Esophagus mucosa (tissue), 1 donor: ENCODE data around the gene RHOT2. TPM values are rescaled to one million over a fixed set of nuclear protein-coding genes. Genes with fewer than 3 reads are reported as not detected.
A peak's percentile ranks its signal among the peaks of the same experiment; 100 is the strongest.

Source experiments
- ATAC-seq: fragments of 200-7000 bp; cut with Tn5 transposase; one replicate; pipeline ENCODE4 v1.9.1; 2020
- total RNA-seq: library from RNA; stranded (reverse); gene quantifications from one replicate; pipeline ENCODE4 v1.2.4, GENCODE V29; 2023
- donor health status: DM: yes; HTN: yes; CAD: no.

The RHOT2 gene
- total RNA-seq, 1 donor from 2014 or later, result 58.7 TPM

- no peak for ATAC-seq
These were observed 35.2 kb upstream of the RHOT2 start for GRCh38 chr16:632486-633335.

GRCh38 chr16:633336-634050, 34.4 kb upstream of the RHOT2 start:
- no peak for ATAC-seq

- ATAC-seq, result no peak
These were observed 33.8 kb upstream of the RHOT2 start for GRCh38 chr16:634051-634670.

- ATAC-seq, result no peak
These were observed 32.9 kb upstream of the RHOT2 start for GRCh38 chr16:634996-635395.

DNA sequence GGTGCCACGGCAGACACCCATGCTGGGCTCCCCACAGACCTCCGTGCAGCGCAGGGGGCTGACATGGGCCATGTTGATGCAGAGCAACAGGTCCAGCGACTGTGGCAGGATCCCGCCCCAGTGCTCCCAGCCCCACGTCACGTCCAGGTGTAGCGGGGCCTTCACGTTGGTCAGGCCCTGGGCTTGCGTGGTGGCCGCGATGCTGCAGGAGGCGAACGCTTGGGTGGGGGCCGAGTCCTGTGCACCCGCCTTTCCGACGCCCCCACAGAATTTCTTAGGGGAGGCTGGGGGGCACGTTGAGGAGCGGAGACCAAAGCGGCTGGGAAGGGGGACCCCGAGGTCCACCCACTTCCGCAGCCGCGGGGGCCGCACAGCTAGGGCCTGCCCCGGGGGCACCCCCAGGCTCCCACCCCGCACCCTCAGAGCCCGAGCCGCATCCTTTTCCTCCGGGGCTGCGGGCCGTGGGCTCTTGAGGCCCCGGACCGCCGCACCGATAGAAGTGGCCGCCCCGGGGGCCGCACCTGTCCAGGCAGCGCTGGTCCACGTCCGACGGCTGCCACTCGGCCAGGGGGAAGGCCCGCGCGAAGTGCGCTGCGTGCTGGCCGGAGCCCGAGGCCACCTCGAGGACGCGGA, 32.2 kb upstream of the RHOT2 start:
- ATAC-seq, result no peak

DNA sequence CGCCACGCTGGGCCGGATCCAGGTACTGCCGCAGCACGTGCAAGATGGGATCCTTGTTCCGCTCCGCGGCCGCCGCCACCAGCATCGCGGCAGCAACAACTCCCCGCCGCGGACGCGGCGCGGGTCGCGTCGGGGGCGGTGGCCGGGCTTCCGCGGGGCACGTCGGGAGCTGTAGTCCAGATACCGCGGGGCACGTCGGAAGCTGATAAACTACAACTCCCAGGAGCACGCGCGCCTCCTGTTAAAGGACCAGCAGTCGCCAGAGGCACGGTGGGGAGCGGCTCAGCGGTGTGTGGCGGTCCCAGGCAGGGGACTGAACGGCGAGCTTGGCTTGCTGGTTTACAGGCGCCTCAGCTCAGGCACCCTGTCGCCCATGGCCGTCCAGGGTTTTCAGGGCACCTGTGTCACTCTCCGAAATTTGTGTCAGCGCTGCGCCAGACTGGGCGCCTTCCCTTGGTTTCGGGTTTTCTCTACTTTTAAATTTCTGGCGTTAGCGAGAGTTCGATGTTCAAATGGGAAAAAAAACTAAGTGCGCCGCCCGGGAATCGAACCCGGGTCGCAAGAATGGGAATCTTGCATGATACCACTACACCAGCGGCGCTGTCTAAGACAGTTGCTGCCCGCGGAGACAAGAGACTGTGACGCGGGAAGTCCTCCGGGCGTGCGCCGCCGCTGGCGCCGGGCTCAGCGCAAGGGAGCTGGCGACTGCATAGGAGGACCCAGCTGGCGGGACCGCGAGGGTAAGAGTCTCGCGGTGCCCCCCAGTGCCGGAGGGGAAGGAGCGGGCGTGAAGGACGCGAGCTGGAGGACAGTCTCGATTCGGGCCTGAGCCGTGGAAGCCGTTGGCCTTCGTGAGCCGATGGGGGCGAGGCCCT, 31.5 kb upstream of the RHOT2 start, which contains the start of gene METTL26:
Gene METTL26 (minus strand): TSS at position 100 of the 875 bp plus-strand sequence. CDS start 15 bp downstream, at position 85.
- ATAC-seq, result peak; percentile 81

GRCh38 chr16:637081-638018, 30.6 kb upstream of the RHOT2 start:
- ATAC-seq, result peak; percentile 84

GRCh38 chr16:638034-638543, 29.8 kb upstream of the RHOT2 start:
- no peak for ATAC-seq

DNA sequence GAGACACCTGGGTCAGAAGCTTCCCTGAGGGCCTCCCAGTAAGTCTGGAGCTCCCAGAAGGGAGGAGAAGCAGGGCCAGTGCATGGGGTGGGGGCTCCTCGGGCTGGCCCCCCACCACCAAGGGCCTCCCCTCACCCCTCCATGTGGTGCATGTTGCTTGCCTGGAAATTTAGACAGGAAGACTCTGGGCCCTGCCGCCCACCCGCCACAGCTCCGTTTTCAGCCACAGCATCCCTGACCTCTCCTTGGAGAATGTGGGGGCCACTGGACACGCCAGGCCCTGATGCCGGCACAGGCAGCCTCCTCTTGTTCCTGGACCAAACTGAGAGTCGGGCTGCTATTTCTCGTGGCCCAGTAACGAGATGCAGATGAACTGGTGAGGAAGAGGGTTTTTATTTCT, 29.1 kb upstream of the RHOT2 start:
- ATAC-seq, result no peak

DNA sequence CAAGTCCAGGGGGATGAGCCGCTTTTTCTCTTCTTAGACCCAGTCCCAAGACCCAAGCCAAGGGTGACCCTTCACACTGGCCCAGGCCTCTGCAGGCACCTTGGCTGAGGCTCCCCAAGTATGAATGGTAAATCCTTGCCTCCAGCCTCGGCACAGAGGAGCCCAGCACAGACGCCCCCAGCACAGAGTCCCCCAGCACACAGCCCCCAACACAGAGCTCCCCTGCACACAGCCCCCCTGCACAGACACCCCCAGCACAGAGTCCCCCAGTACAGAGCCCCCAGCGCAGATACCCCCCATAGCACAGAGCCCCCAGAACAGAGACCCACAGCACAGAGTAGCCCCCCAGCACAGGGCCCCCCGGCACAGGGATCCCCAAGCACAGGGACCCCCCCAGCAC, 27.3 kb upstream of the RHOT2 start:
- ATAC-seq, result no peak

DNA sequence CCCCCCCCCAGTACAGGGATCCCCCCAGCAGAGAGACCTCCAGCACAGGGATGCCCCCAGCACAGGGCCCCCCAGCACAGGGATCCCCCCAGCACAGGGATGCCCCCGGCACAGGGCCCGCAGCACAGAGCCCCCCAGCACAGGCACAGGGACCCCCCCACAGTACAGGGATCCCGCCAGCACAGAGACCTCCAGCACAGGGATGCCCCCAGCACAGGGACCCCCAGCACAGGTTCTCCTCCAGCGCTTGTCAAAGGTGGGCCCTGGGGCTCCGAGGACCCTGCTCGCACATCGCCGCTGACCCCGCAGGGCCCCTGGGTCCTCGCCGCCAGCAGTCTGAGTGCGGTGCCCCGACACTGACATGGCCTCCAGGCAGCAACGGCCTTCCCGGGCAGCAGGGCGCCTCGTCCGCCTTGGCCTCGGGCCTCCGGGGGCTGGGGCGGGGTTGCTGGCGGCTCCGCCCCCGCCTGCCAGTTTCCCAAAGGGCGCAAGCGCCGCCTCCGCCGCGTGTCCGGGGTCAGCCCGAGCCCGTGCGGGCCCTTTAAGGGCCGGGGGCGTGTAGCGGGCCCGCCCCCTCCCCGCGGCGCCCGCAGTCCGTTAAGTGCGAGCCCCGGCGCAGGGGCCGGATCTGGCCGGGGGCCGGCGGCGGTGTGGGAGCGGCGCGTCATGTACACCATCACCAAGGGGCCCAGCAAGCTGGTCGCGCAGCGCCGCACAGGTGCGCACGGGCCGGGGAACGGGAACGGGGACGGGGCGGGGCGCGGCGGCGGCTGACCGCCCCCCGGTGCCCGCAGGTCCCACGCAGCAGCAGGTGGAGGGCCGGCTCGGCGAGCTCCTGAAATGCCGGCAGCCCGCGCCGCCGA, 26.4 kb upstream of the RHOT2 start, which contains the start of gene MCRIP2:
Gene MCRIP2 (plus strand): TSS at position 503 of the 863 bp plus-strand sequence. CDS start 164 bp downstream, at position 667.
- peak; percentile 11 for ATAC-seq

GRCh38 chr16:642189-643049, 25.5 kb upstream of the RHOT2 start:
- peak; percentile 13 for ATAC-seq

- no peak for ATAC-seq
These were observed 24.9 kb upstream of the RHOT2 start for GRCh38 chr16:643050-643368.

GRCh38 chr16:644556-644955, 23.4 kb upstream of the RHOT2 start:
- ATAC-seq, result no peak

DNA sequence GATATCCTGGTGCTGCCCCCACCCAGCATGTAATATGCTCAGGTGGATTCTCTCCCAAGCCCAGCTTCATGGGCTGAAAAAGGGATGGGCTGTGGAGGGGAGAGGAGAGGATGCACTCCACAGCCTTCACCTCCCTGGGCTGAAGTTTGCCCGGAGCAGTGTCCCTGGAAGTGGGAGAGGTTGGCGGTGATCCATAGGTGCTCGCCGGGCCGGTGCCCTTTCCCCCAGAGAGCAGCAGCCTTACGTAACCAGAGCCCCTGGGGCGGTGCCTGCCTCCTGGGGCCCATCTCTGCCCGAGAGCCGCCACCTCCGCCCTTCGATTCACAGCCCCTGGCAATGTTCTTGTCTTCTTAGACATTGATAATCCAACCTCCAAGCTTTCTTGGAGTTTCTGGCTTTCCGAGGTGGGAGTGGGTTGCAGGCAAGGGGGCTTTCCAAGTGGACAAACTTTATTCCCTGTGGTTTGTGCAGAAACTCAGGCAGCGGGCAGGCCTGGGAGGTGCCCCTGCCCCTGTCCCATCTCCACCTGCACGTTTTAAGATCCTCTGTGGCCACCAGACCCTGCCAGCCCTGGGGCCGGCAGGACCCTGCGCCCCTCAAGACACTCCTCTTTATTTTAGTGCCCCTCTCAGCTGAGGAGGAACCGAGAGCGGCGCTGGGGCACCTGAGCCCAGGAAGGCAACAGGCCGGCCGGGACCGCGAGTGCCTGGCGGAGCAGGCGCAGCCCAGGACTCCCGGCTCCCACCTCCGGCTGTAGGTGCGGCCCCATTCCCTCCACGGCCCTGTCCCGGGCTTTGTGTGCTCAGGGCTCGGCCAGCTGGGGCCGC, 21.9 kb upstream of the RHOT2 start:
- no peak for ATAC-seq

GRCh38 chr16:646679-647172, 21.2 kb upstream of the RHOT2 start:
- ATAC-seq, result no peak
